CD4-positive, alpha-beta T cell treated with Interleukin-6 for 4 hours (primary cell): ENCODE measurements around the gene TPRX1.
A peak's percentile ranks its signal among the peaks of the same experiment; 100 is the strongest.
"Not testable (repeated sequence)": the region's sequence is repeated elsewhere in the genome, so short reads cannot be mapped to it uniquely, and the experiment has no call there.

ENCODE experiments used
- DNase-seq: peaks from one replicate; pipeline ENCODE4 v3.0.0-alpha.2; 2020; ENCODE audit warnings: mixed read lengths

The TPRX1 gene

DNA sequence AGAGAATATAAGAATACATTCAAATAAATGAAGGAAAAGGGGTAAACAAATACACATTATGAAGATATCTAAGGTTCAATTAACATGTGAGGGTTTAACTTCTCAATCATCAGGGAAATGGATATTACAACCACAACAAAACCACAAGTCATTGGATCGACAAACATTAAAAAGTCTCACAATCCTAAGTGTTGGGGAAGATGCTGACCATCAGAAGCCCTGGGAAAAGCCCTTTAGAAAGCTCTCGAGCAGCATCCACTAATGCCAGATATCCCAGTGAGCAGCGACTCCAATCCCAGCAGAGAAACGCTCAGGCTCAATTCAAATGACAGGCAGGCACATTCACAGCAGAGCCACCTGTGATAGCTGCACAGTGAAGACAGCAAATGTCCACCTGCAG, 3.1 kb downstream of the TPRX1 start:
- no peak for DNase-seq

DNA sequence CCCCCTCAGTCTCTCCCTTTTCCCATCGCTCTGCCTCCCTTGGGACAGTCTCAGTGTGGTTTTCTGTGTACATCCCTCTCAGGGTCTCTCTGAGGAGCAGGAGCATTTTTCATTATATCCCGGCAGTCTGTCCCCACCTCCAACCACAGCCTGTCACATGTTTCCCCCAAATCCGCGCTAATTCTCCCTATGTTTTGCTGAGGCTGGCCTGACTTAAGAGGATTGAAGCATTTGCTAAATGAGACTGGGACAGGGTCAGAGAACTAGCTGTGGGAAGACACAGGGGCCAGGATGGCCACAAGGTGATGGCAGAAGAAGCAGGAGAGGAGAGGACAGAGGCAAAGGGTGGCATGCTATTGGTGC, 5.5 kb downstream of the TPRX1 start:
- no peak for DNase-seq

DNA sequence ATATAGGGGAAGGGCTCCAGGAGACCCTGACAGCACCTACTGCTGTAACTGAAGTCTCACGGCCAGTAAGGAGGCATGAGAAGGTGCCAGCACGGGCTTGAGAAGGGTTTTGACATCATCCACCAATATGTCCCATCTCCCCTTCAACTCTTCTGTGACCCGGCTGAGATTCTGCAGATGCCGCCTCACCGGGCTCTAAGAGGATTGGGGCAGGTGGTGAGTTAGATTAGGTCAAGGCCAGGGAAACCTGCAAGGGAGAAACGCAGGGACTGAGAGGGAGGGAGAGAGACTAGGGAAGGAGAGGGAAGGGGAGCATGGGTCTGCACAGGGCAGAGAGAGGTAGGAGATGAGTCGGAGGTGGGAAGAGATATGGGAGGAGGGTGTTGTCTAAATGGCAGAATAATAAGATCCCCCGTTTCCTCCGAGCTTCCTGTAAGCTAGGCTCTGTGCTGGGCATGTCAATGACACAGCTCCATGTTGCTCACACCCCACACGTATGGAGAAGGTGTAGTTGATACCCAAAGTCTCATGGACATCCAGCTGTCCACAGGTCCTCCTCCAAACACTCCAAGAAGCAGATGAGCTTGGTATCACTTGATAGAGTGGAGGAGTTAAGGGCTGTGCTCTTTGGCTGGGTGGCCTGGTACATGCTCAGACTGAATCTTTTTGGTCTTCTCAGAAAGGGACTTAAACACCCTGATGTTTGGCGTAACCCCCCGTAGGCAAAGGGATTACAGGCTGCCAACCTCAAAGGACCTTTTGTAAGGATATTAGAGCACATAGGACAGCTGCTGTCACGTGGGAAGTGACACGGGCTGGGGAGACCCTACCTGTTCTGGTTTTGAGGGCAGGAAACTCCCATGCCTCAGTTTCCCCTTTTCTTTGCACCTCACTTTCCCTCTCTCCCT, 6.1 kb downstream of the TPRX1 start:
- DNase-seq, result no peak

DNA sequence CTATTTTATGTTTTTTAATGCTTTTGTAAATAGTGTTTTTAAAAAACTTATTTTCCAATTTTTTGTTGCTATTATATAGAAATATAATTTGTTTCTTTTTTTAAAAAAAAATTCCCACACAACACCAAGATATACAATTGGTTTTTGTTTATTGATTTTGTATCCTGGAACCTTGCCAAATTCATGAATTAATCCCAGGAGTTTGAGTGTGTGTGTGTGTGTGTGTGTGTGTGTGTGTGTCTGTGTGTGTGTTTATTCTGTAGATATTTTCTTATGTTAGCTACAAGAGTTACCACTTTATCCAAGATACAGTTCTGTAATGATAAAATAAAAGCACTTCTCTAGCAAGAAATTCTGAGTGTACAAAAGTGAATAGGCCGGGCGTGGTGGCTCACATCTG, 7.6 kb downstream of the TPRX1 start:
- no peak for DNase-seq

DNA sequence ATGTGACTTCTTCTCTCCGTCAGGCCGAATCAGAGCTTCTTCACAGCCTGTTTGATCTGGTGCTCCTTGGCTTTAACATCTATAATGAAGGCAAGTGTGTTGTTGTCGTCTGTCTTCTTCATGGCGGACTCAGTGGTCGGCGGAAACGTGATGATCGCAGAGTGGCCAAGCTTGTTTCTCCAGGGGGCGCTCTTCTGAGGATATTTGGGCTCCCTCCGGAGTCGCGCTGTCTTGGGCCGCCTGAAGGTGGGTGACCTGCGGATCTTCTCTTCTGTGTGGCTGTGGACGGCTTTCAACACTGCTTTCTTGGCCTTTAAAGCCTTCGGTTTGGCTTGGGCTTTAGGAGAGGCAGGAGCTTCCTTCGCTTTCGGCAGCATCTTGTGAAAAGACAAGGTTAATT, 9.8 kb downstream of the TPRX1 start:
- DNase-seq, result no peak

DNA sequence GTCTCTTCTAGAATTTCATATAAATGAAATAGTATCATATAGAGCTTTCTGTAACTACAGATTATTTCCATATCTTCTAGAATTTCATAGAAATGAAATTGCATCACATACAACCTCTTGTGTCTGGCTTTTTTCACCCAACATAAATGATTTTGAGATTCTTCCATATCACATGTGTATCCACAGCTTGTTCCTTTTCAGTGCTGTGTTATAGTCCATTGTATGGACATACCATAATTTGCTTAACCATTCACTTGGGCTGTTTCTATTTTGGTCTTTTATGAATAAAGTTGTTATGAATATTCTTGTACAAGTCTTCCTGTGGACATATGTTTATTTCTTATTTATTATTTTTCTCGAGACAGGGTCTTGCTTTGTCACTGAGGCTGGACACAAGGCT, 11.7 kb downstream of the TPRX1 start:
- no peak for DNase-seq

DNA sequence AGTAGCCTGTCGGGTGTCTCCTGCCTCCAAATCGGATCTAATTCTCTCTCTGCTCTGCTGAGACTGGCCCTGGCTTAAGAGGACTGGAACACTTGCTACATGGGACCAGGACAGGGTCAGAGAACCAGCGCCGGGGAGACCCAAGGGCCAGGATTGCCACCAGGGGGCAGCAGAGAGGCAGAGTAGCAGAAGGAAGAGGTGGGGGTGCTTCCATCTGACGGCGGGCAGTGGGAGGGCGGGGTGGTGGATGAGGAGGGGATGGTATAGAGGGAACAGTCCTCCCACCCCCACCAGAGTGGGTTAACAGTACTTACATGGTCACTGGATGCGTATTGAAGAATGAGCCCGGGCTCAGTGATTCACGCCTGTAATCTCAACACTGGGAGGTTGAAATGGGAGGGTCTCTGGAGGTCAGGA, 13.9 kb downstream of the TPRX1 start:
- DNase-seq, result peak; percentile 90

DNA sequence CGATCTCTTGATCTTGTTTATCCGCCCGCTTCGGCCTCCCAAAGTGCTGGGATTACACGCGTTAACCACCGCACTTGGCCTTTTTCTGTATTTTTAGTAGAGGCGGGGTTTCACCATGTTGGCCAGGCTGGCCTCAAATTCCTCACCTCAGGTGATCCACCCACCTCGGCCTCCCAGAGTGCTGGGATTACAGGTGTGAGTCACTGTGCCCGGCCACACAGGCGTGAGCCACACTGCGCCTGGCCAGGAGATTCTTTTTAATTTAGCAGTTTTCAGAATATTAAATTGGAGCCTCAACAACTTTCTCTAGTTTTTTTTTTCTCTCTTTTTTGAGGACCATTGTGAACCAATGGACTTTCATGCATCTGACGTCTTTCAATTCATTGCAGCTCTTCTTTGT, 14.5 kb downstream of the TPRX1 start:
- DNase-seq, result not testable (repeated sequence)

GRCh38 chr19:47787307-47787706, 17.0 kb downstream of the TPRX1 start:
- DNase-seq, result not testable (repeated sequence)

GRCh38 chr19:47786566-47786965, 17.8 kb downstream of the TPRX1 start:
- DNase-seq, result no peak

DNA sequence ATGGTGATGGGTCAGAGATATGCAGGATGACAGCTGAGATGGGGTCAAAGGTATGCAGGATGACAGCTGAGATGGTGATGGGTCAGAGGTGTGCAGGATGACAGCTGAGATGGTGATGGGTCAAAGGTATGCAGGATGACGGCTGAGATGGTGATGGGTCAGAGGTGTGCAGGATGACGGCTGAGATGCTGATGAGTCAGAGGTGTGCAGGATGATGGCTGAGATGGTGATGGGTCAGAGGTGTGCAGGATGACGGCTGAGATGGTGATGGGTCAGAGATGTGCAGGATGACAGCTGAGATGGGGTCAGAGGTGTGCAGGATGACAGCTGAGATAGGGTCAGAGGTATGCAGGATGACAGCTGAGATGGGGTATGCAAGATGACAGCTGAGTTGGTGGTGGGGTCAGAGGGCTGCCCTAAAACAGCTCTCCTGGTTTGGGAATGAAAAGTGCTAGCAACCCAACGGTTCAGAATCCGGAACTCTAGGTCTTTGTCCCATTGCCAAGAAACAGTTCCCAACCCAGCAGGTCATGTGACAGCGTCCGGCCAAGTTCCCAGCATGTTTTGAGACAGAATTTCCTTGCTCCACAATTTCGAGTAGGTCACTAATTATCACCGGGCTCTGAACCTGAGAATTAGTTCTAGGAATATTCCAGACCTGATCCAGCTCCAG, 22.6 kb downstream of the TPRX1 start:
- DNase-seq, result no peak

DNA sequence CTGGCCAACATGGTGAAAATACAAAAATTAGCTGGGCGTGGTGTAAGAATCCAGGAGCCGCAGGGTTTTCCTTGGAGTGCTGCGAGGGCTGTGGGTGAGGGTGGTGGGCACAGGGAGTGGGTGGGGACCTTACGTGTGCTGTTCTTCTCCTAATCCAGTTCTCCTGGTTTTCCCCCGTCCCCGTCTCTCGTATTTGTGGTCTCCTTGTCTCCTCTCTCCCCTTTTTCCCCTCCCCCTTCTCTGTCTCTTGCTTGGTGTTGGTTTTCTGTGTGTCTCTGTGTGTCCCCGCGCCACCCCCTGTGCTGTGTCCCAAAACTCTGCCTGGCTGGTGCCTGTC, 24.2 kb downstream of the TPRX1 start:
- DNase-seq, result no peak

DNA sequence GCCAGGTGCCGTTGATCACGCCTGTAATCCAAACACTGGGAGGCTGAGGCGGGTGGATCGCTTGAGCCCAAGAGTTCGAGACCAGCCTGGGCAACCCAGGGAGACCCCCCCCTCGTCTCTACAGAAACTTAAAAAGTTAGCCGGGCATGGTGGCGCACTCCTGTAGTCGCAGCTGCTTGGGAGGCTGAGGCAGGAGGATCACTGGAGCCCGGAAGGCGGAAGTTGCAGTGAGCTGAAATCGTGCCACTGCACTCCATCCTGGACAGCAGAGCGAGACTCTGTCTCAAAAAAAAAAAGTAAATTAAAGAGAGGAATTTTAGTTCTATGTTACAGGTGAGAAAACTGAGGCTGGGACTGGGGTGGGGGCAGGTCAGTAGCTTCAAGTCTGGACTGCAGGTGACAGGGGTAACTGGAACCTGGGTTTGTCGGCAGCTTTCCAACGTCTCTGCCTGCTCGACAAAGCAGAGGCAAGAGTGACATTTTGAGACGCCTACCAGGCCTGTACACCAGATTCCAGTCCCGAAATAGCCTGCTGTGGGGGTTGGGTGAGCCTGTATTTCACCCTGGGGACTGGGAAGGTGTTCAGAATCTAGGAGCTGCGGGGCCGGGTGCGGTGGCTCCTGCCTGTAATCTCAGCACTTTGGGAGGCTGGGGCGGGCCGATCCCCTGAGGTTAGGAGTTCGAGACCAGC, 24.7 kb downstream of the TPRX1 start:
- DNase-seq, result no peak

GRCh38 chr19:47778954-47779351, 25.4 kb downstream of the TPRX1 start:
- DNase-seq, result peak; percentile 13

DNA sequence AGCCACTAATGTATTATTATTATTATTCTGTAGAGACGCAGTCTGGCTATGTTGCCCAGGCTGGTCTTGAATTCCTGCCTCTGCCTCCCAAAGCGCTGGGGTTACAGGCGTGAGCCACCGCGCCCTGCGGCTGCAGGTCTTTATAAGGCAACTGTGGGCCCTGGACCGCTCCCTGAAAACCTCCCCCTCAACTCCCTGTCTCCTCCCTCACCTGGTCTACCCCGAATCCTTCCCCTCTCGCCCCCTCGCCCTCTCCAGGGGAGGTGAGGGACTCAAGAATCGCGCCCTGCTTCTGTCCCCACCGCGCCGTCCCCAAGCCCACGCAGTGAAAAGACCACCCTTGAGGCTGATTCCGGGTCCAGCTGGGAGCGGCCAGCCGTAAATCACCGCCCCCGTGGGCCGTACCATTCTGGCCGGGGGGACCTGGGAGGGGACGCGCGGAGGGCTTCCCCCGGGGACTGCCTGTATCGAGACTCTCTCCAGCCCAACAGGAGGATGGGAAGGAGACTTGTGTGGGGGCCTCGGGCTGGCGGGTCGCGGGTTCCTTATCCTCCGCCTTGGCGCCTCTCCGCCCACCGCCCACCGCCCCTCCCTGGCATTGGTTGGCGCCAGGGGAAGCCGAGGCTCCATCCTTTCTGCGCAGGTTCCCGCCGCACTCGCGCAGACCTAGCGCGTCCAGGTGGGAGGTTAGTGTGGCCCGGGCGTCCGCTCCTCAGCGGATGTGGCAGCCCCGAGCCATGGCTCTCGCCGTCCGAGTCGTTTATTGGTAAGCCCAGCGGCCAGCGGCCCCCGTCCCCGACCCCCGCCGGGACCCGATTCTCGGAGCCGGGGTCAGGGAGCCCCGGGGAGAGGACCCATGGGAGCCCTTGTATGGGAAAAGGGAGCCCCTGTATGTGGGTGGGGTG, 26.1 kb downstream of the TPRX1 start, which contains the start of gene SELENOW:
TSS of gene SELENOW (plus strand) at position 655 of the 905 bp plus-strand sequence. CDS start at position 738, 83 bp downstream.
- peak; percentile 83 for DNase-seq

- DNase-seq, result not testable (repeated sequence)
Observed at GRCh38 chr19:47777245-47778048, 26.9 kb downstream of the TPRX1 start.

DNA sequence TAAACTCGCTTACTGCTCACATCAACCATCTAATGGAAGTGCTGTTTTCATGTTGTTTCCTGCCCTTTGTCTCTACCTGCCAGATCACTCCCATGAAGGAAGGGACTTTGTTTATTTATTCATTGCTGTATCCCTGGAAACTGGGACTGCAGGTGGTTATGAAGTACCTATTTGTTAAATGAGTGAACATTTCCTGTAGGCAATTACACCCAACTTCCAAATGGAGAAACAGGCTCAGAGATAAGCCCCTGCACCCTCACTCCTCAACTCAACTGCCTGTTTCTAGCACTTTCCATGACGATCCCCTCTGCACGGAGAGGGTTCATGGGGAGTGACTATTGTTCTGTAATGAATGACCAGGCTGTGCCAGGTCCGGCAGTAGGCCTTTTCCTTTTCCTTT, 27.8 kb downstream of the TPRX1 start:
- no peak for DNase-seq

DNA sequence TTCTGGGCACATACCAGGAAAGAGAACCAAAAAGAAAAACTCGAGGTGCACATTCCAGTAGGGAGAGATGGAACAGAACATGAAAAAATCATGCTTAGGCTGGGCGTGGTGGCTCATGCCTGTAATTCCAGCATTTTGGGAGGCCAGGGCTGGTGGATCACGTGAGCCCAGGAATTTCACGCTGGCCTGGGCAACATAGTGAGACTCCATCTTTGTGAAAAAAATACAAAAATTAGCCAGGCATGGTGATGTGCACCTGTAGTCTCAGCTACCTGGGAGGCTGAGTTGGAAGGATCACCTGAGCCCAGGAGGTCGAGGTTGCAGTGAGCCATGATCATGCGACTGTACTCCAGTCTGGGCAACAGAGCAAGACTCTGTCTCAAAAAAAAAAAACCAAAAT, 33.1 kb downstream of the TPRX1 start:
- DNase-seq, result not testable (repeated sequence)

- DNase-seq, result no peak
Observed at GRCh38 chr19:47769534-47769933, 34.8 kb downstream of the TPRX1 start.

DNA sequence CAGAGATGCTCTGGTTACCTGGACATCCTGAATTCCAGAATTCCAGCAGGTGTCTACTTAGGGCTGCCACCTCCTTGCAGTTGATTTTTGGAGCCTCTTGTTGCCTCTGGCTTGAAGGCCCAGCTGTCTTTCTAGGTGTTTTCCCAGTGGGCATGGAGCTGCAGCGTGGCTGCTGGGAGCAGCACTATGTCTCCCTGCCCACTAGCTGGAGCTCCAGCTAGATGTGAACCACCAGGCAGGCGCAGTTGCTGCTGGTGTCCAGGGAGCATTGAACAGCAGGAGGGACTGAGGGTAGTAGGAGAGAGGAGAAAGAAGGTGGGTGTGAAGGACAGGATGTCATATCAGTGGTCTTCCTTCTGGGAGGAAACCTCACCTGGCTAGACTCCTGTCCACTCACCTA, 35.7 kb downstream of the TPRX1 start:
- no peak for DNase-seq

DNA sequence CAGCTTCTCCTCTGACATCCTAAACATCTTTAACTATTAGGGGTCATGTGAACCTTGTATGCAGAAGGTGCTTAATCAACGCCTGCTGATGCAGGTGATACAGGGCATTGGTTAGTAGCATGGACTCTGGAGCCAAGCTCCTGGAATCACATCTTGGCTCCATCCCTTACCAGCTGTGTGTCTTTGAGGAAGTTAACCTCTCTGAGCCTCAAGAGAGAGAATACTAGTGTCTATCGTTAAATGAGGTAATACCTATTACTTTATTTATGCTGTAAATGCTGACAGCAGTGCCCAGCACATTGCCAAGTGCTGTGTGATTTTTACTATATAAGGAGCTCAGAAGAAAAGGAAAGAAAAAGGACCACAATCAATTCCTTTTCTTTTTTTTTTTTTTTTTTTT, 37.0 kb downstream of the TPRX1 start:
- DNase-seq, result no peak

DNA sequence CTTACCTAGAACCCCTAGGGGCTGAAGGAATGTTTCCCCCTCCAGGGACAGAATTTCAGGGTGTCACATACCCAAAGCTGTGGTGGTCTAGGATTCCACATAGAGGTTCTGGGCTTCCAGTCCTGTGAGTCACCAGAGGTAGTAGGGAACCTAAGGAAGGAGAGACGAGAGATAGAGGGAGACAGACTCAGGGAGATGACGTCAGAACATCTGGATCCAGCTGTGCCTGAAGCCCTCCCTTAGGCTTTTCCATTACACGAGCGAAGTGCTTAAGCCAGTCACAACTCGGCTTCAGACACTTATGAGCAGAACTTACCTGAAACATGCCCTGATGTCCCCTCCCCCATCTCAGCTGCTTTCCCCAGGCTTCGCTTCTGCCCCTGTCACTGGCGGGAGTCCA, 37.7 kb downstream of the TPRX1 start:
- no peak for DNase-seq
